LNCAP (cell line): ENCODE data around the gene NLGN4Y.

Experiments used
- TF ChIP-seq, protein P1 (sequence below): fragments of 450-650 bp; IDR thresholded peaks from 2 replicates; pipeline ENCODE4 v1.5.1; 2017; ENCODE audit warnings: mild to moderate bottlenecking

NLGN4Y gene

DNA sequence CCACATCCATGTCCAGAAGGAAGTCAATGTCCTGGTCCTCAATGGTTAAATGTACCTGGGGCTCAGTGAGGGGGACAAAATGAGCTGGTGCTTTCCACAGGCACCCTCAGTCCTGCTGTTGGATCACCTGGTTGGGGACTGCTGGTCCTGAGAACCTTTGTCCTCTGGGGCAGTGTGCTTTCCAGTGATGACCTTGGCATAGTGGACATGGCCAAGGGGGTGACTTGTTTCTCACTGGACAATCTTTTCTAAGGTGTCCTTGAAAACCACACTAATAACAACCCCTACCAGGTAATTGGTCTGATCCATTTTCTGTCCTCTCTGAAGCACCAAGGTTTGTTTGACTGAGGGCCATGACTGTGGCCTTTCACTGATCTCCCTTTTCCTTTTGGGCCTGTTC lies 294.1 kb downstream of the NLGN4Y start:
- TF ChIP-seq, protein P1, sequence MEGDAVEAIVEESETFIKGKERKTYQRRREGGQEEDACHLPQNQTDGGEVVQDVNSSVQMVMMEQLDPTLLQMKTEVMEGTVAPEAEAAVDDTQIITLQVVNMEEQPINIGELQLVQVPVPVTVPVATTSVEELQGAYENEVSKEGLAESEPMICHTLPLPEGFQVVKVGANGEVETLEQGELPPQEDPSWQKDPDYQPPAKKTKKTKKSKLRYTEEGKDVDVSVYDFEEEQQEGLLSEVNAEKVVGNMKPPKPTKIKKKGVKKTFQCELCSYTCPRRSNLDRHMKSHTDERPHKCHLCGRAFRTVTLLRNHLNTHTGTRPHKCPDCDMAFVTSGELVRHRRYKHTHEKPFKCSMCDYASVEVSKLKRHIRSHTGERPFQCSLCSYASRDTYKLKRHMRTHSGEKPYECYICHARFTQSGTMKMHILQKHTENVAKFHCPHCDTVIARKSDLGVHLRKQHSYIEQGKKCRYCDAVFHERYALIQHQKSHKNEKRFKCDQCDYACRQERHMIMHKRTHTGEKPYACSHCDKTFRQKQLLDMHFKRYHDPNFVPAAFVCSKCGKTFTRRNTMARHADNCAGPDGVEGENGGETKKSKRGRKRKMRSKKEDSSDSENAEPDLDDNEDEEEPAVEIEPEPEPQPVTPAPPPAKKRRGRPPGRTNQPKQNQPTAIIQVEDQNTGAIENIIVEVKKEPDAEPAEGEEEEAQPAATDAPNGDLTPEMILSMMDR = no peak

DNA sequence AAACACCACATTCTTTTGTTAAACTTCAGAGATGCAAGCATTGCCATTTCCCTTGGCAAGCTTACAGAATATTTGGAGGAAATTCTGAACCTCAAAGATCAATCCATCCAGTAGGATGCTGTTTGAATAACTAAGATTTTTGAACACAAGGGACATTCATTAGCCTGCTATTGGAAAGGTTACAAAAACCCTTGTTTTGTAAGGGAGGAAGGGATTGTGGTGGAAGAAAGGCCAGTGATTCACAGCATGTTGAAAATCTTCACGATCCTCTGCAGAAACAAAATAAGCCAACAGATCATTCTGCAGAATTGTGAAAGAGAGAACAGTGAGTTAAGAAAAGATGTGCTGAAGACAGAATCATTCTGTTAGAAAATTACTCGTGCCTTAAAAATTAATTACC lies 297.9 kb downstream of the NLGN4Y start:
- TF ChIP-seq, protein P1 = no peak

DNA sequence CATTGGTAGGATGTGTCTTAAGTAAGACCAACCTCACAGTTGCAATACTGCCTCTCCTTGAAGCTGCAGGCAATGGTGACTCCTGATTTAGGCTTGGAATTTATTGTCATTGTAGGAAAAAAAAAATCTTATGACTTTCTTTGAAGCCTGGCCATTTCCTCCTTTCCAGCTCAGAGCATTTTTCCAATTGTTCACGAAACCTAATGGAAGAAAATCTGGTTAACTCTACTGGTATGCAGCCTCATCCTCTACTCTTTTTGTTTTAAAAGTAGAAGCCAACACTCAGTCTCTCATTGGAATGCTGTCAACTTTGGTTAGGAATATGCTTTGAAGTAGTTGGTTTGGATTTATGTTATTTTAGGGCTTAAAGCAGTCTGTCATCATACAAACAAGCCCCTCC lies 298.6 kb downstream of the NLGN4Y start:
- TF ChIP-seq, protein P1 = no peak

DNA sequence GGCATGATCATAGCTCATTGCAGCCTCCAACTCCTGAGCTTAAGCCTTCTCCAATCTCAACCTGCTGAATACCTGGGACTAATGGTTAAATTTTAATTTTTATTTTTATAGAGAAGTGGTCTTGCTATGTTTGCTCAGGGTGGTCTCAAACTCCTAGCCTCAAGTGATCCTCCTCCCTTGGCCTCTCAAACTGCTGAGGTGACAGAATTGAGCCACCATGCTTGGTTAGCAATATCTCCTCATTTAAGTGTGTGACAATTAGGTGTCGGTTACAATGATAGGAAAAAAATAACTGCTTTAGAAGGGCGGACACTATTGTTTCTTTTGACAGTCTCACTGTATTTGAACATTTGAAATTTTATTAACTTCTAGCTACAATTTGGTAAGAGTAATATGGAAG lies 300.3 kb downstream of the NLGN4Y start:
- TF ChIP-seq, protein P1 = no peak

DNA sequence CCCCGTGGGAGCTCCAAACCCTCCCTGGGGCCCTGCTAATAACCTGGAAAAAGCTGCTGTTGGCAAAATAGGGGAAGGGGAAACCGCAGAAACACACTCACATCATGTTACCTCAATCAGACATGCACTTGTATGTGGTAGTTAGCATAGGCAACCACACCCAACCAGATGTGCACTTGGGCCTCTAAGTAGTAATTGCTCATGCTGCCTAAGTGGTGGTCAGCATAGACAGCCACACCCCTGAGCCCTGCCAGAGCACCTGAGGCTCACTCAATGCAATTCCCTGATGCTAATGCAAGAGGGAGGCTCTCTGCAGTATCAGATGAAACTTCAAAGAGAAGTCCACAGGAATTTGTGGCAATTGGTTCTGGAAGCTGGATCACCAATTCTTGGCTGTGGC lies 301.4 kb downstream of the NLGN4Y start:
- TF ChIP-seq, protein P1 = no peak

DNA sequence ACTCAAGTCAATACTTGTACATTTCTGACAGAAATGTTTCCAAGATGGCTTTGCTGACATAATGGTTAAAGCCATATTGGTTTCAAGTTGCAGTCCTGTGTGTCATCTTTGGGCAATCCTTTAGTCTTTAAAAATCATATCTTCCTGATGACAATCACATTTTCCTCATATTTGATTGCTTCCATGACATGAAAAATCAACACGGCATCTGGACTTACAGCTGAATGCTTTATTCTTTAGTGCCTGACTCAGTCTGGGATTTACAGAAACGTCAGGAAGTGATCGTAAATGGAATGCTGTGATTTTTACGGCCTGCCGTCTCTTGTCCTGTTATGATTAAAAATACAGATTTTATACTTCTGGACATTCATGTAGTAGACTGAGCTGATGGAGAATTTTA lies 304.2 kb downstream of the NLGN4Y start:
- TF ChIP-seq, protein P1 = no peak

DNA sequence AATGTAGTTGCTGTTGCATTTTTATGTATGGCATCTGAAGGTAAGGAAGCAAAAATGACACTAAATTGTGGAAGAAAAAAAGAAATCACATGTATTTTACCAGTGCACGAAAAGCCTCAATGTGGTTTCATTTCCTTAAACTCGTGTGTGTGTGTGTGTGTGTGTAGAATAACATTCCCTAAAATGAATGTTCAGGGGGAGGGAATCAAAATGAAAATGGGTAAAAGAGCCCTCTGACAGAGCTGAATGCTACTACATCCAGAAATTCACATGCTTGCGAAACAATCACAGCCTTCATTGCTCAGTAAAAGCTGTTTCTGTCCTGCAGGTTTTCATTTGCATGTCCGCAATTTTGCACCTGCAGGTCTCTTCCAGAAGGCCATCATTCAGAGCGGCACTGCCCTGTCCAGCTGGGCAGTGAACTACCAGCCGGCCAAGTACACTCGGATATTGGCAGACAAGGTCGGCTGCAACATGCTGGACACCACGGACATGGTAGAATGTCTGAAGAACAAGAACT lies 305.1 kb downstream of the NLGN4Y start:
- TF ChIP-seq, protein P1 = no peak
